Panc1 (cell line): ENCODE measurements around the gene PDCD11.

Experiments
- TF ChIP-seq, protein P1 (sequence below), 2 experiments: IDR thresholded peaks; 2 replicates each; pipeline ENCODE4 v1.6.1; 2011 to 2012; ENCODE audit warnings: low read depth in 2 of 2, control low read depth in 1 of 2, low read length in 1 of 2, mild to moderate bottlenecking in 1 of 2, moderate library complexity in 1 of 2; ENCODE audit not compliant: insufficient read depth in 1 of 2
- TF ChIP-seq, protein P2 (sequence below): fragments of 450-650 bp; IDR thresholded peaks from 2 replicates; pipeline ENCODE4 v1.5.1; 2017; ENCODE audit warnings: mild to moderate bottlenecking

DNA sequence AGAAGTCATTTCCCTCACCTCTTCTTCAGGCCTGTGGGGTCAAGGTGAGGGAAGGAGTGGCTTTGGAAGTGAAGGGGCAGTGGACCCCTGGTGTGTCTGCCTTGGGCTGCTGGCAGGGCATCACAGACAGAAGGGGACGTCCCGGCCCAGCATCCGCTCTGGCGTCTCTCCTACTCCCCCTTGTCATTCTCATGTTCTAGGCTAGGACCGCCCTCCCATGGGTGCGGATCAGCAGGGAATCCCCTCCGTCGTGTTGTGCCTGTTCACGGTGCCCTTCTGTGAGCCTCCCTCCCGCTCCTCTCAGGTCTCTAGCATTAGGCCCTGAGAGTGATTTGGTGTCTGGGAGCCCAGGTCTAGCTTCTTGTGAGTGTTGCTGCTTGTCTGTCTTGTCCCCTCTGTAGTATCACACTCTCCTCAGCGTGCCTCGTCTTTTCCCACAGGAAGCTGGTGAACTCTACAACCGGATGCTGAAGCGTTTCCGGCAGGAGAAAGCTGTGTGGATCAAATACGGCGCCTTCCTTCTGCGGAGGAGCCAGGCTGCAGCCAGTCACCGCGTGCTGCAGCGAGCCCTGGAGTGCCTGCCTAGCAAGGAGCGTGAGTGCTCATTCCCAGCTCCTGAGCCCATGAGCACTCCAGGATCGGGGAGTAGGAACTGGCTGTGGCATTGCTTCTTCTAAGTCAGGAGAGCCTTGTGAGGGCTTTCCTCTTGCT is 47.2 kb downstream of the PDCD11 start:
- TF ChIP-seq, protein P1, sequence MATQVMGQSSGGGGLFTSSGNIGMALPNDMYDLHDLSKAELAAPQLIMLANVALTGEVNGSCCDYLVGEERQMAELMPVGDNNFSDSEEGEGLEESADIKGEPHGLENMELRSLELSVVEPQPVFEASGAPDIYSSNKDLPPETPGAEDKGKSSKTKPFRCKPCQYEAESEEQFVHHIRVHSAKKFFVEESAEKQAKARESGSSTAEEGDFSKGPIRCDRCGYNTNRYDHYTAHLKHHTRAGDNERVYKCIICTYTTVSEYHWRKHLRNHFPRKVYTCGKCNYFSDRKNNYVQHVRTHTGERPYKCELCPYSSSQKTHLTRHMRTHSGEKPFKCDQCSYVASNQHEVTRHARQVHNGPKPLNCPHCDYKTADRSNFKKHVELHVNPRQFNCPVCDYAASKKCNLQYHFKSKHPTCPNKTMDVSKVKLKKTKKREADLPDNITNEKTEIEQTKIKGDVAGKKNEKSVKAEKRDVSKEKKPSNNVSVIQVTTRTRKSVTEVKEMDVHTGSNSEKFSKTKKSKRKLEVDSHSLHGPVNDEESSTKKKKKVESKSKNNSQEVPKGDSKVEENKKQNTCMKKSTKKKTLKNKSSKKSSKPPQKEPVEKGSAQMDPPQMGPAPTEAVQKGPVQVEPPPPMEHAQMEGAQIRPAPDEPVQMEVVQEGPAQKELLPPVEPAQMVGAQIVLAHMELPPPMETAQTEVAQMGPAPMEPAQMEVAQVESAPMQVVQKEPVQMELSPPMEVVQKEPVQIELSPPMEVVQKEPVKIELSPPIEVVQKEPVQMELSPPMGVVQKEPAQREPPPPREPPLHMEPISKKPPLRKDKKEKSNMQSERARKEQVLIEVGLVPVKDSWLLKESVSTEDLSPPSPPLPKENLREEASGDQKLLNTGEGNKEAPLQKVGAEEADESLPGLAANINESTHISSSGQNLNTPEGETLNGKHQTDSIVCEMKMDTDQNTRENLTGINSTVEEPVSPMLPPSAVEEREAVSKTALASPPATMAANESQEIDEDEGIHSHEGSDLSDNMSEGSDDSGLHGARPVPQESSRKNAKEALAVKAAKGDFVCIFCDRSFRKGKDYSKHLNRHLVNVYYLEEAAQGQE (IDR thresholded peaks at IDR 0.05; ENCODE audit: insufficient read depth in 1 of 2, low read depth in 2 of 2, low read length in 1 of 2) = no peak
- TF ChIP-seq, protein P2, sequence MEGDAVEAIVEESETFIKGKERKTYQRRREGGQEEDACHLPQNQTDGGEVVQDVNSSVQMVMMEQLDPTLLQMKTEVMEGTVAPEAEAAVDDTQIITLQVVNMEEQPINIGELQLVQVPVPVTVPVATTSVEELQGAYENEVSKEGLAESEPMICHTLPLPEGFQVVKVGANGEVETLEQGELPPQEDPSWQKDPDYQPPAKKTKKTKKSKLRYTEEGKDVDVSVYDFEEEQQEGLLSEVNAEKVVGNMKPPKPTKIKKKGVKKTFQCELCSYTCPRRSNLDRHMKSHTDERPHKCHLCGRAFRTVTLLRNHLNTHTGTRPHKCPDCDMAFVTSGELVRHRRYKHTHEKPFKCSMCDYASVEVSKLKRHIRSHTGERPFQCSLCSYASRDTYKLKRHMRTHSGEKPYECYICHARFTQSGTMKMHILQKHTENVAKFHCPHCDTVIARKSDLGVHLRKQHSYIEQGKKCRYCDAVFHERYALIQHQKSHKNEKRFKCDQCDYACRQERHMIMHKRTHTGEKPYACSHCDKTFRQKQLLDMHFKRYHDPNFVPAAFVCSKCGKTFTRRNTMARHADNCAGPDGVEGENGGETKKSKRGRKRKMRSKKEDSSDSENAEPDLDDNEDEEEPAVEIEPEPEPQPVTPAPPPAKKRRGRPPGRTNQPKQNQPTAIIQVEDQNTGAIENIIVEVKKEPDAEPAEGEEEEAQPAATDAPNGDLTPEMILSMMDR = no peak
